GM18526 (cell line): ENCODE data around the gene WDR43.

Experiments used
- POLR2A ChIP-seq: IDR thresholded peaks from 3 replicates; pipeline ENCODE4 v1.6.1; 2011; ENCODE audit not compliant: insufficient read length; ENCODE audit errors: extremely low read depth

Gene WDR43

DNA sequence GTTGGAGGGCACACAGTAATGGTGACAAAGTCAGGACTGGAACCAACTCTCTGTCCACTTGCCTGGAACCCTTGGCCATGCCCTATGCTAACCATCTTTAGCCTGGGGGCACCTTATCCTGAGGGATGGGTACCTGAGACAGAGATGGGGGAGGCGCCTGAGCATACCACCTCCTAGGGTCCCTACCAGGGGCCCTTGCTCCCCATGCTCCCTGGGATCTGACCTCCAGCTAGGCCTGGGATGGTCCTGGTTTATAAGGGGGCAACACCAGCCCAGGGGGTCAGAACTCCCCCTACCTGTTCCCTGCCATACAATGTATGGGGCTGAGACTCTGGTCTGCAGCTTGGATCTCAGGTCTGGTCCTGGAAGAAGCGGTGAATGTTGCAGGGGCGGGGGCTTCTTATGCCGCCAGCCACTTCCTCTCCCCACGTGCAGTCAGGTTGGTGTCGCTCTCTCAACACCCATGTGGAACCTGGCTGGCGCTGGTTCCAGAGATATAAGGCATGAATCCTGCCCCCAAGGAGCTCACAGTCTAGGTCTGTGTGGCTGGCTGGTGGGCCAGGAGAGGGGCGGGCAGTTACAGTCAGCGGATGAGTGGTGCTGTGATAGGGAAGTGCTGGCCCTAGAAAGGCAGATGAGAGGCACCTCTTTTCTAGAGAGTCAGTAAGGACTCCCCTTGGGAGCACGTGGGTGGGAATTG is 82.9 kb downstream of the WDR43 start:
- TF ChIP-seq POLR2A, result no peak

DNA sequence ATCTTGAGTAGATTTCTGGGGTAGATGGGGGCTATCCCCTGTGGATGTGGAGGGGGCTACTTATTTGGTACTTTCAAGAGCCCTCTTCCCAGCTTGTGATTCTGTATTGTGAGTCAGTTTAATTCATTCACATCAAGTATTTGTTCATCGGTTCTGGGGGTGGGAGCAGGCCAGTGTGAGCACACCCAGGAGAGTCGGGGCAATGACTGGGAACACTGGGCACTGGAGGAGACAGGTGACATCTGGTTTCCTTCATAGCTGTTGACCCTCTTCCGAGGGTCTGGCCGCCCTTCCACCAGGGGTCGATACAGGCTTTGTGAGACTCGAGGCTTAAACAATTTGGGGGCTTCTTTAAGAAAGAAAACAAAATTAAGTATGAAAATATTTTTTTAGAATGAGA is 84.1 kb downstream of the WDR43 start:
- no peak for TF ChIP-seq POLR2A

DNA sequence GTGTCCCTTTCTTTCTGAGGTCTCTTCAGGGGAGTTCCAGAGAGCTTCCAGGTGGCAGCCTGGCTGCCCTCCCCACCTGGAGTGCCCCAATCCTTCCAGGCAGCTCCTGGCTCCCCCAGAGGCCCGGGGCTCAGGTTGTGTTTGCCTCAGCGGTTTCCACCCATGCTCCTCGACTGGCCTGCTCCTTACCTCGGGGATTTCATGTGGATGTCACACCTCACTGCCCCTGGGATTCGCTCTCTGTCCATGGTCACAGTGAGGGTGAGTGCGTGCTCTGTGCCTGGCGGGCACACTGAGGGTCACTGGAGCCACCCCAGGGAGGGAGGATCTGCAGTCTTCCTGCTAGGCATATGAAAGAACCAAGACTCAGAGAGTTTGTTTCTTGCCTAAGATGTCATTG is 84.6 kb downstream of the WDR43 start:
- TF ChIP-seq POLR2A, result no peak

DNA sequence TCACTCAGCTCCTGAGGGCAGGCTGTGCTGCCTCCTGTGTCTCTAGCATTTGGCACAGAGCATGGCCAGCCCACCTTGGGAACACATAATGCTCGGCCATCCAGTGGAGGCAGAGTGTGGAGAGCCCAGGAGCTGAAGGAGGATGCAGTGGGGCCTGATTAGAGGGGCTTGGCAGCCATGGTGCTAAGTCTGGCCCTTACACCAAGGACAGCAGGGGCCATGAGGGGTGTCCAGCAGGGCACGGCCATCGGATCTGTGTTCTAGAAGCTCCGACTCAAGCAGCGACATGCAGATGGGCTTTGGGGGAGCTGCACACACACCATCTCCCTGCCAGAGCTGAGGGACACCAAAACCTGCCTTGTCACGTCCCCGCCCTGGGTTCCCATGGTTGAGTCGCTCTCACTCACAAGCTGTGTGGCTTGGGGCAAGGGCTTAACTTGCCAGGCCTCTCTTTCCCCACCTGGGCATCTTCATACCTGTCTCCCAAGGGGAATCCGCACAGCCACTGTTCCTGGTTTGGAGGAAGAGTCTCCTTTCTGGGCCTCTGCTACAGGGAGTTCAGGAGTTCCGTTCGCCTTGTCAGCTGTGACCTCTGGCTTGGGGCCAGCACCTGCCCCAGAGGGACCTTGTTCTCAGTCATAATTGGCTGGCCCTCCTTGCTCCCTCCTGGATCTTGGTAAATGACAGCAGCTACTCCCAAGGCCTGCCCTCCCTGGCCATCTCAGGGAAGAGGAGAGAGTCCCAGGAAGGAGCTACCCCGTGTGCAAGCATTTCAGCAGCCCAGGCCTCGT is 85.3 kb downstream of the WDR43 start:
- no peak for TF ChIP-seq POLR2A

DNA sequence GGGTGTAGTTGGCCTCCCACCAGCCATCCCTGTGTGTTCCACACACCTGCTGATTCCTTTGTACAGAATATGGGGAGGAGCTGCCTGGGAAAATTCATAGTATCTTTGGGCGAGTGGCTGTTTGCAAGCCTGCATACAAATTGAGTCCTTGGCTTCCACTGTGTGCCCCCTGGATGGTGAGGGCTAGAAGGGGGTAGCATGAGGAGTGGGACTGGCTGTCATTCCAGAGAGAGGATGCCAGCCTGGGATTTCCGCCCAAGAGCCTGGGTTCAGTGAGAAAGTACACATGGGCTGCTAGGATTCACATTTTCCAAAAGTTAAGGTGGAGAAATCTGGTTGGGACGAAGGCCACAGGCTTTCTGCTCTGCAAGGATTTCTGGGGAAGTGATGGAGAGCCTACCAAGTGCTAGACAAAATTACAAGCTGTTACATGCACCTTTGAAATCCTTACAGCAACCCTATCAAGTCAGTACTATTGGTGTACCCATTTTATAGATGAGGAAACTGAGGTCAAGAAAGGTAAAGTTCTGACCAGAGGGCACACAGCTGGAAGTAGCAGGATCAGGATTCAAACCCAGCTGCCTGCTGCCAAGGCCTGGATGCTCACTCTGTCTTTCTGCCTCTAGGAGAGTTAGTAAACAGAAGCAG is 86.0 kb downstream of the WDR43 start:
- TF ChIP-seq POLR2A, result no peak

DNA sequence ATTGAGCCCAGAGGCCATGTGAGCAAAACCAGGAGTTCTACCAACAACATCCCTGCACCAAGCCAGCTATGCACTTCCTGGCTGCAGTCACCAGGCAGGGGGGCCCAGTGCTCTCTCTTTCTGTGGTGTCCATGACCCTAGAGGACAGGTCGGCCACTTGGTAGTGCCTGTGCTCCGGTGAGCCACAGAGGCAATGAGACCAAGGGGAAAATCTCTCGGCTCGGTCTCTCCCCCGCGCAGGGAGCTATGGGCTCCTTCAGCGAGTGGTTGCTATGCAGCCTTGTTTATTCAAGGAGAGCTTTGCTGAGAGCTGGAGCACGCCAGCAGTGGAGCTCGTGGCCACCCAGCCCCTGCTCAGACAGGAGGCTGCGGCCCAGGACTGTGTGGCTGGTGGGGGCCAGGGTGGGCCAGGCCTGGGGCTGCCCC is 86.6 kb downstream of the WDR43 start, which contains the start of gene TOGARAM2:
Gene TOGARAM2, plus strand, starts transcription at position 283 of the 426 bp plus-strand sequence. CDS start 13,537 bp downstream, outside the sequence.
- no peak for TF ChIP-seq POLR2A

DNA sequence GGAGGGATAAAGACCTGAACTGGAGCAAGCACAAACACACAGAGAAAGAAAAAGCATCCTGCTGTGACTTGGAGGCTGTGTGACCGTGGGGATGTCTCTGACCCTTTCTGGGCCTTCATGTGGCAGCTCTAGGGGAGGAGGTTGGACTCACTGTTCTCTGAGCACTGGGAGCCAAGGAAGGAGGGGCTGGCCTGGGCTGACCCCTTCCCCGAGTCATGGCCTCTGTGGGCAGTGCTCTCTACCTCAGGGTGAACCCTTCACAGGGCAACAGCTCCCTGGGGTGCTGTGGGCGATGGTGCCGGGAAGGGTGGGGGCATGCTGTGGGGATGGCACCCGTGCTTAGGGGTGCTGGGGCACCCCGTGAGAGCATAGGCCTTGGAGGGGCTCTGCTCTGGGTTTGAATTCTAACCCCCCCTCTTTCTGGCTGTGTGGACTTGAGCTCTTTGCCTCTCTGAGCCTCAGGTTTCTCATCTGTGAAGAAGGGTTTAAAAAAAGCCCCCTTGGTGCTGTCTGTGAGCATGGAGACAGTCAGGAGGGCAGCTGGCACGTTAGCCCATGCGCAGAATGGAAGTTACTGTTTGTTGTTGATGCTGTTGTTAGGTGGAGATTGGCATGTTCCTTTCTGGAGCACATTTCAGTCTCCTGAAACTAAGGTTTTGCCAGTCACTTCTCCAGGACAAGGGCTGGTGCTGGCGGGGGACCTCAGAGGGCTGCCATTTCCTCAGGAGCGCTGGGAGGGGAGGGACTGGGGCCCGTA is 87.3 kb downstream of the WDR43 start:
- TF ChIP-seq POLR2A, result no peak

DNA sequence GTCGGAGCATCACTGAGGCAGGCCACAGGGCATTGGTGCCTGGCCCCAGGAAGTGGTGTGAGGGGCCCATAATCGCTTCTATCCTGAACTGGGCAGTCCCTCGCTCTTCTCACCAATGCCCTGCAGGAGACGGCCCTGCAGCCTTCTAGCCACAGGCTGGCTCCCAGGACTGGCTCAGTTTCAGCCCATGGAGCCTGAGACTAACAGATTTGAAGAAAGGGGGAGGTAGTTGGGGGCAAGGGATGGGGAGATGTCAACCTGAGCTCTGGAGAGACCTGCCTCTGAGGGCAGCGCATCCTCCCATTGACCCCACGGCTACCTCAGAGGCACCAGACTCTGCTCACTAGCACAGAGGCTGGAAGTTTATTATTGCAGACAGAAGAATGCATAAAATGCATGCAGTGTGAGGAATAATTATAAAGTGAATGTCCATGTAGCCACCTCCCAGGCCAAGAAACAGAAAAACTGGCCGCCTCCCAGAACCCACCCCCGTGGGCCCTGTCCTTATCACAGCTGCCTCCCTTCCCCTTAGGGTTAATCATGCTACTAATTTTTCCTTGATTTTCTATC is 88.0 kb downstream of the WDR43 start:
- TF ChIP-seq POLR2A, result no peak

DNA sequence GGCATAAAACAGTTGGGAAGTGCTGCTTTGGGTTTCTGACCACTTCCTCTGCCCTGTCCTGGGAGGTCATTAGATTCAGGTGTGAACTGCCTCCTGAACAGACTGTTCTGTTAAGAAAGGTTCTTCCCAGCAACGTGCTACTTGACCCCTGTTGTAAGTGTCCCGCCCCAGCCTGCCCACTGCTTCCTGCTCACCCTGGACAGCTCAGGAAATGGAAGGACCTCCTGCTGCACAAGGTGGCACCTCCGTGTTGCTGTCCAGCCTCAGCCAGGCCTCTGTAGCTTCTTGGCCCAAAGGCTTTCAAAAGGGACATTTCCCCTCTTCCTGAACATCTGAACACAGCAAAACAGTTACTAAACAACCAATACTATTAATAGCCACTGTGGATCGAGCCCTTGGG is 92.0 kb downstream of the WDR43 start:
- TF ChIP-seq POLR2A, result no peak

DNA sequence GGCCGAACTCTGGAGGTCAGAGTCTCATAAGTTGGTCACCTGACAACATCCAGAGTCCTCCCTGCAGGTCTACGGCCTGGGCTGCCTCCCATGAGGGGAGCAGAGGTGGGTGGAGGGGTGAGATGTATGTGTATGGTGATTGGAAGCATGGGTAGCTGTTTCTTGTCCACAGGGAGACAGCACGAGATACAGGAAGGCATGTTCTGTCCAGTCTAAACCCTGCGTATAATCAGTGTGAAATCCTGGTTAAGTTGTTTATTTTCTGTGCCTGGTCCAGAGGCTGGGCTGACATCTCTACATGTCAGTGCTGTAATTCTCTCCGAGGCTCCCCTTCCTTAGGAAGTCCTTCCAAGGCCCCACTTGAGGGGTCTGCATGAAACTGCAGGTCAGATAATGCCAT is 95.5 kb downstream of the WDR43 start:
- no peak for TF ChIP-seq POLR2A

DNA sequence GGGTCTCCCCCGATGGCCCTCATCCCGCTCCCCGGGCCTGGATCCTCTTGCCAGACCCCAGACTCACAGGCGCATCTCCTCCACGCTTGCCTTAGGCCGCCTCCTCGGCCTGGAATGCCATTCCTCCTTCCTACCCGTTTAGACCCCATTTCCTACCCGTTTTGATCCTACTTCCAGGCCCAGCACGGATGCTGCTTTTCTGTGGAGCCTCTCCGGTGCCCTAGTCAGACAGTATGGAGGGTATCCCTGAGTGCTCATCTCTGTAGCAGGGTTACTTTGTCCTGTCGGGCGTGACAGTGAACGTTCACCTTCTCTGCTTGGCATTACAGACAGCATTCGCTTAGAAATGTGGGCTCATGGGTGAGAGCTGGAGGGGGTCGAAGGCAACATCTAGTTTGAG is 96.0 kb downstream of the WDR43 start:
- TF ChIP-seq POLR2A, result no peak

DNA sequence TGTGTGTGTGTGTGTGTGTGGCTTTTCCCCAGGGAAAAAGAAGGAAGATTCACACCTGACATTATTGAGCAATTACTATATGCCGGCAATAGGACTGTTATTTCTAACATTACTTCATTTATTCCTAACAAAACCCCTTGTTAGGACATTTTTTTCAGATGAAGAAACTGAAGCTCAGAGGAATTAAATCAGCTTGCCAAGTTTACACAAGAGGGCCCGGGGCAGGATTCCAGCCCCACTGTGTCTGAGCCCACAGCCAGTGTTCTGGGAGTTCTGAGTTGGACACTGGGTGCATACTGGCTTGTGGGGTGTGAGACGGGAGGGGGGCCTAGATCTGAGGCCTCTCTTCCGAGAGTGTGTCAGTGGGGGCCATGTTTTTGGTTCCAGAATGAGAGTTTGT is 96.6 kb downstream of the WDR43 start:
- no peak for TF ChIP-seq POLR2A

DNA sequence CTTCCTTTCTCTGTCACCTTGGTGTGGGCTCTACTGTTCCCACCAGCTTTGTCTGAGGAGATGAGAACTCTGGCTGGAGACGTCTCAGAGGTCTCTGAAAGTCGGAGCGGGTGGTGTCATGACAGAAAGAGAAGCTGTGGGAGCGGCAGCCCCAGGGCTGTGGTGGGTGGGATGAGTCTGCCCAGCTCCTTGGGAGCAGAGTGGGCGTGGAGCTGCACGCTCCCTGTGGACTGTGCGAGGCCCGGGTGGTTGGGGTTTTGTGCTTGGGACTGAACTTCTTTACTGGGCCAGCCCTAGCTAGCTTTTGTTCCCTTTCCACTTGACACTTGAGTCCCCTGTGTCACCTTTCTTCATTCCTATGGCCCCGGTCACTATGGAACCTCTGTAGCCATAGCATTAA is 97.0 kb downstream of the WDR43 start:
- no peak for TF ChIP-seq POLR2A

DNA sequence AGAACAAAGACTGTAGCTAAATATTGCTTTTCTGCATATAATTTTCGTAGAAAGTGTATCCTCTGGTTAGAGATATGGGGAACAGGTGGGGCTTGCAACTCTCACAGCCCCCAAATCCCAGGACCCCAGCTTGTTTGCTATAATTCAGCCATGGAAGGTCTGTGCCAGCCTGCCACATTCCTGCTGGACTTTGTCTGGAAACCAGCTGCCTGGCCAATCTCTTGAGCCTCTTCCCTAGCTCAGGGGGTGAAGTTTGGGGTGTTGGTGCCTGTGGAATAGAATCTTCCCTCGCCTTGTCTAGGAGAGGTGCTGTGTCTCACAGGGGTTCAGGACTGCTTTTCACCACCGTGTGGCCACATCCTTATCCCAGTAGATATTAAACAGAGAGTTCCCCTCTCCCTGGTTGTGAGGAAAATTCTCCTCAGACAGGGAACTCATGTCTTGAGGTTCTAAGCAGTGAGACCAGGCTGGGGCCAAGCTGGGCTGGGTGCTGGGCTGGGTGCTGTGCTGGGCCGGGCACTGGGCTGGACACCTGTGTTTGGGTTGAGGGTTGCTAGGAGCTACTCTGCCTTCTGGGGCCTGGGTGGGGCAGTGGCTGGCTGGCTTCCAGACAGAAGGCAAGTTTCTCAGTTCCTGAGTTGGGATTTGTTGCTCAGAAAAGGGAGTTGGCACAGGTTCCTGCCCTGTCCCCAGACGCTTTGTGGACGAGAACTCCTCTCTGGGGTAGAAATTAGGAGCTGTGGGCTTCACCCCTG is 98.9 kb downstream of the WDR43 start:
- TF ChIP-seq POLR2A, result no peak
